ENCODE measurements around the gene GLOD5.

Gene GLOD5

DNA sequence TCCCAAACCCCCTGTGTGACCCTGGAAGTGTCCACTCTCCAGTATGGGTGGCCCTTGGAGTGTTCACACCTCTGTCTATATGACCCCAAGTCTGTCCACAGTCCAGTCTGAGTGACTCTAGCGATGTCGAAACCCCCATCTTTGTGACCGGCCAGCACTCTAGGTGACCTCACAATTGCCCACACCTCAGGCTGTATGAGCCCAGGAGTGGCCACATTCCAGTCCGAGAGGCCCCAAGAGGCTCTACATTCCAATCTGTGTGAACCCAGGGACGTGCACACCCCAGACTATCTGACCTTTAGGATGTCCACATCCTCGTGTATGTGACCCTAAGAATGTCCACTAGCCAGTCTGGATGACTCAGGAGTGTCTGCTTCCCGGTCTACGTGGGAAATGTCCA, 7.3 kb upstream of the GLOD5 start:
- DNase-seq, result no peak

DNA sequence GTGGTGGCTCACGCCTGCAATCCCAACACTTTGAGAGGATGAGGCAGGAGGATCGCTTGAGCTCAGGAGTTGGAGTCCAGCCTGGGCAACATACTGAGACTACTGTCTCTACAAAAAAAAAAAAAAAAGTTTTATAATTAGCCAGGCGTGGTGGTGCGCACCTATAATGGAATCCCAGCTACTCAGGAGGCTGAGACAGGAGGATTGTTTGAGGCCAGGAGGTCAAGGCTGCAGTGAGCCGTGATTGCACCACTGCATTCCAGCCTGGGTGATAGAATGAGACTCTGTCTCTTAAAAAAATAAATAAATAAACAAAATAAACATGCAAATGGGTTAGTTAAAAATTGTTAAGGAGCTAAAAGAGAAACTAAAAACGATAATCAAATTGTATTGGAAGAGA, 7.7 kb downstream of the GLOD5 start:
- no peak for DNase-seq

DNA sequence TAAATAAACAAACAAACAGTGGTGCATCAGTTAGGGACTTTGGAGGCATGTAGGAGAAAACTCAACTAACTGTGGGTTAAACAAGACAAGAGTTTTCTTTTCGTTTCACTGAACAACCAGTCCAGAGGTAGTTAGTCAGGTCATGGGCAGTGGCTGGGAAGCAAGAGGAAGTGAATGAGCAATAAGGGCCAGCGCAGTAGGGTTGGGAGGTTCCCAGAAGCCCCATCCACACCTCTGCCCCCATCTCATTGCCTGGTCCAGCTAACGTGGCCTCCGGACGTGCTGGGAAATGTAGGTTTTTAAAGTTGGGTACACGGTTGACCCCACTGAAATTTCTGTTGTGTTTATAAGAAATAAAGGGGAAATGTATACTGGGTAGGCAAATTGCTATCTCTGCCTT, 8.7 kb downstream of the GLOD5 start:
- DNase-seq, result no peak

DNA sequence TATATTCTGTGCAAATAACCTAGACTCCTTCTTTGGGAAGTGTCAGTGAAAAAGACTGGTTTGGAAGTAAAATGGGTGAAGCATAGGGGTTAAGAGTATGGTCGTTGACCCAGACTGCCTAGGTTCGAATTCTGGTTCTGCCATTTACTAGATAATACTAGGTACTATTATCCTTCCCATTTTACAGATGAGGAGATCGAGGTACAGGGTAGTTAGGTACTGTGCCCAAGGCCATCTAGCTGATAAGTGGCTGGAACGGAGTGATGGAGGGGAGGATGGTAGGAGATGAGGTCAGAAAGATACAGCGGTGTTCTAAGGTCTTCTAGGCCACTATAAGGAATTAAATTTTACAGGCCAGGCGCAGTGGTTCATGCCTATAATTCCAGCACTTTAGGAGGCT, 11.1 kb downstream of the GLOD5 start:
- no peak for DNase-seq

DNA sequence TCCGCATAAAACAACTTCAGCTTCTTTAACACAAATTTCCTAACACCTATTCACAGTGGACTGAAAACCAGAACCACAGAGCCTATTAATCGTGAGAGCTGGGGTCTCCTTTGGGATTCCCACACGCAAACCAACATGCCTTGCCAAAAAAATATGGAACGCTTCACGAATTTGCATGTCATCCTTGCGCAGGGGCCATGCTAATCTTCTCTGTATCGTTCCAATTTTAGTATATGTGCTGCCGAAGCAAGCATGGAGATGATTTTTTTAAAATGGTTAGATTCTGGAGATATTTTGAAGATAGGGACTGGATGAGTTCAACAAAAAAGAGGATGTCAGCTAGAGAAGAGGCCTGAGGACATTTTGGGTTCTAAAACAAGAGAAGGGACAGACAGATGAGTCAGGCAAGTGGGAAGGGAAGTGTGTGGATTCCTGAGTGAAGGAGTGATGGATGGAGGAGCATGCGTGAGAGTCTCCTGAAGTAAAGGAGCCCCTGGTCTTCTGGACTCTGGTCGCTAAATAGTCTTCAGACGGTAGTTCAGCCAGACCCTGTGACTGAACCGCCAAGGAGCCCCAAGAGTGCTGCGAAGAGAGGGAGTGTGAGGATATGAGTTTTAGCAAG, 15.4 kb downstream of the GLOD5 start:
- DNase-seq, result no peak

DNA sequence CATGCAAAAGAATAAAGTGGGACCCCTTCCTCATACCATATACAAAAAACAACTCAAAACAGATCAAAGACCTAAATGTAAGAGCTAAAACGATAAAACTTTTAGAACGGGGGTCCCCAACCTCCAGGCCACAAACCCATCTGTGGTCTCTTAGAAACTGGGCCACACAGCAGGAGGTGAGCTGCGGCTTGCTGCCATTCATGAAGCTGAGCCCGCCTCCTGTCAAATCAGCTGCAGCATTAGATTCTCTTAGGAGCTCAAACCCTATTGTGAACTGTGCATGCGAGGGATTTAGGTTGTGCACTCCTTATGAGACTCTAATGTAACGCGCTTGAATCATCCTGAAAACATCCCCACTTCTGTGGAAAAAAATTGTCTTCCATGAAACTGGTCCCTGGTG, 17.9 kb downstream of the GLOD5 start:
- no peak for DNase-seq

DNA sequence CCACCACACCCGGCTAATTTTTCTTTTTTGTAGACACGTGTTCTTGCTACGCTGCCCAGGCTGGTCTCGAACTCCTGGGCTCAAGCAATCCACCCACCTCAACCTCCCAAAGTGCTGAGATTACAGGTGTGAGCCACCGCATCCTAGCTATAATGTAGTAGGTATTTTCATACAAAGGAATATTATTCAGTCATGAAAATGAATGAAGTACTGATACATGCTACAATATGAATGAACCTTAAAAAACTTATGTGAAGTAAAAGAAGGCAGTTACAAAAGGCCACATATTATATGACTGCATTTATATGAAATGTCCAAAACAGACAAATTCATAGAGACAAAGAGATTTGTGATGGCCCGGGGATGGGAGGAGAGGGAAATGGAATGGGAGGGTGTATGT, 20.2 kb downstream of the GLOD5 start:
- DNase-seq, result no peak

DNA sequence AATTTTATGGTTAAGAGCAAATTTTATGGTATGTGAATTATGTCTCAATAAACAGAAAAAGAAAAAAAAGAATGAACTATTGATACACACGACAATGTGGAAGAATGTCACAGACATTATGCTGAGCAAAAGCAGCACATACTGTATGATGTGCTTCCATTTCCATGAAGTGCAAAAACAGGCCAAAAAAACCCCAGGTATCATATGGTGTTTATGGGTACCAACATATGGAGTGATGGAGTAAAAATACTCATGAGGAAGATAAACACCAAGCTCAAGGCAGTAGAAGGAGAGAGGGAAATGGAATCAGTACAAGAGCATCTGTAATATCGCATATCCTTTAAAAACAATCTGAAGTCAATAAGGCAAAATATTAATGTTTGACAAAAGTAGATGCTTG, 20.7 kb downstream of the GLOD5 start:
- no peak for DNase-seq

DNA sequence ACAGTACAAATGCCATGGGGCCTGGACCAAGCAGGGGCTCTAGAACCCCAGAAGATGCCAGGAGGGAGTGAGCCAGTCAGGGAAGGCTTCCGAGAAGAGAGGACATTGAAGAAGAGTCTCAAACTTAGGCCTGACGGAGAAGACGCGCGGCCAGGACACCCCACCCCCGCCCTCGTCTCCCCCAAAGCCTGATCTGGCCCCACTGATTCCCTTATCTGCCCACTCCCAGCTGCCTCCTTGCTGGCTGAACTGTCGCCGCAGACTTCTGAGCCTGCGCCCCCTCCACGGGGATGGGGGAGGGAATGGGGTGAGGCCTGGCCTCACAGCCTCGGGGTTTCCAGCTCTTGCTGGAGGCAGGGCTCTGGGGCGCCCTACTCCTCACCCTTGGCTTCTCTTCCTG, 21.2 kb downstream of the GLOD5 start:
- DNase-seq, result no peak

DNA sequence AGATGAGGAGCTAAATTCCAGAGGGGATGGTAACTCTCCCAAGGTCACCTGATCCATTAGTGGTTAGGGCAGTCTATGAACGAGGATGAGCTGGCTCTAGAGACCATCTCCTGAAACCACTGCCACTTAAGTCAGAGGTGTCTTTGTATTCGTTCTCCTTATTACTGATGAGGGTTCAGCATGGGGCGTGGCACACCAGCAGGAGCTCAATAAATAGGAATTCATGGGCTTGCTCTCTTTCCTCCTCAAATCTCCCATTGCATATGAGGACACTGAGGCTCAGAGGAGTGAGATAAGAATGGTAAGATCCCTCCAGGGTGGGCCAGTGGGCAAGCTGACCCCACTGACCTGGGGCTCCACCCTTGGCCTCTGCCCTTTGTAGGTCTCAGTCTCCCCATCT, 23.2 kb downstream of the GLOD5 start:
- DNase-seq, result no peak

DNA sequence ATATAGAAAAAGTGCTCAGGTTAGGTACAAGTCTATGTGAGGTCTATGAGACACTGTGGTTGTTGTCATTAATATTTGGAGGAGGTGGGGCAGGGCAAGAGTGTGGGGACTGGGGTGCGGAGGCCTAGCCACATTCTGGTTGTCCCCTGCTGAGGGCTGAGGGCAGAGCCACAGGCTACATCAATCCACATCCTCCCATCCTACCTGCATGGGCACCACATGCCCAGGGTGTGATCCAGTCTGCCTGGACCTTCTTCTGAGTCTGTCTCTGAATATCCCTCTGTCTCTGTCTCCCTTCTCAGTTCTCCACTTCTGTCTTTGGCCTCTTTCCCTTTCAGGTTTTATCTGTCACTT, 23.6 kb downstream of the GLOD5 start:
- DNase-seq, result no peak

DNA sequence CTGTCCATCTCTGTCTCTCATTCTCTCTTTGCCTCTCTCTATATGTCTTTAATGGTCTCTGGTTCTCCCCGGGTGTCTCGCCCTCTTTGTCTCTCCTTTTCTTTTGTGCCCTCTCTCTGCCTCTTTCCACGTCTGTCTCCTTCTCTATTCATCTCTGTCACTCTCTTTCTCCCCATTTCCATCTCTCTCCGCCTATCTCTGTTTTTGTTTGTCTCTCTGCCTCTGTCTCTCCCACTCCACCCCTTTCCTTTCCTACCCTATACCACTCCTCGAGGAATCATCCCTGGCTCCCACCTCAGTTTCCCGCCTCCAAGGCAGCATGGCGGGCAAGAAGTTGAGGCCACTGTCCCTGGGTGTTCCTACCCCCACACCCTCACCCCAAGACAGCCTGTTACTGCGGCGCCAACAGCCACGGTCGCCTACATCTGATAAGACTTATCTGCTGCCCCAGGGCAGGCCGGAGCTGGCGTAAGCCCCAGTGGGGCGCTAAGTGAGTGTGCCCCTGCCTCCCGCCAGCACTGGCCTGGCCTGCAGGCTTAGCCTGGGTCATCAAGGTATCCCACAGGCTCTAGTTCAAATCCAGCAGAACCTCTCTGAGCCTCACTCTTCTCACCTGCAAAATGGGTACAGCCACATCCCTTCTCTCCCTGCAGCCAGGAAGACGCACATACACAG, 24.1 kb downstream of the GLOD5 start:
- no peak for DNase-seq

DNA sequence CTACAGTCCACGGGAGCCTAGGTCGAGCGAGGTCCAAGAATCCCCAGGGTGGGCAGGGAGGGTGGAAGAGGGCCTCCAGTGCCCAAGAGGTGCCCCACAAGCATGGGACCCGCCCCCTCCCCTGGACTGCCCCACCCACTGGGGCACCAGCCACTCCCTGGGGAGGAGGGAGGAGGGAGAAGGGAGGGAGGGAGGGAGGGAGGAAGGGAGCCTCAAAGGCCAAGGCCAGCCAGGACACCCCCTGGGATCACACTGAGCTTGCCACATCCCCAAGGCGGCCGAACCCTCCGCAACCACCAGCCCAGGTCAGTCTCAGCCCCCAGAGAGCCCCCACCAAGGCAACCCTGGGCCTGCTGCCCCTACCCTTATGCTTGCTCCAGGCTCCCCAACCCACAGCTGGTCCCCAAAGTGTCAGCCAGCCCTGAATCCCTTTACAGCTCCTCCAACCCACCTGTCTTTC, 24.8 kb downstream of the GLOD5 start, which contains the start of gene GATA1:
GATA1 (plus strand) TSS at position 250 of the 460 bp plus-strand sequence. CDS start 4,520 bp downstream, outside the sequence.
- no peak for DNase-seq

DNA sequence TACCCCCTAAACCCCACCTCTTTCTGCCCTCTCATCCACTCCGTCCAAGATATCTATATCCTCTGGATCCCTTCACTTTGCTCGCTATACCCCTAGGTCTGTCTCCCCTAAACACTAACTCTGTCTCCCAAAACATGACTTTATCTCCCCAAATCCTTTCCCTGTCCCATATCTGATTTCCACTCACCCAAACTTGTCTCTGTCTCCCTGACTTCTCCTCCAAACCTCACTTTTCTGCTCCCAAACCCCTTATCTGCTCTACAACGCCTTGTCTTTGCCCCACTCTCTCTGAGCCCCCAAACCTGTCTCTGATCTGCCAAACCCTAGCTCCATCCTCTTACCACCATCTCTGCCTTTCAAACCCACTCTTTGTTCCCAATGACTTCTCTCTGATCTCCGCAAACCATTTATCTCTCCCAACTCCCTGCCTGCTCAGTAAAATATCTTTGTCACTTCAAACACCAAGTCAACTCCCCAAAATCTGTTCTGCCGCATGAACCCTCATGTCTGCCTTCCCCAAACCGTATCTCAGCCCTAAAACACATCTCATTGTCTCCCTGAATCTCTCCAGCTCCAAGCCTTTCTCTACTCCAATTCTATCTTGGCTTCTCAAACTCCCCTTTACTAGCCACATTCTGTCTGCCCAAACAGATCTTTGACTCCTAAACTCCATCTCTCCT, 25.4 kb downstream of the GLOD5 start:
- DNase-seq, result no peak

DNA sequence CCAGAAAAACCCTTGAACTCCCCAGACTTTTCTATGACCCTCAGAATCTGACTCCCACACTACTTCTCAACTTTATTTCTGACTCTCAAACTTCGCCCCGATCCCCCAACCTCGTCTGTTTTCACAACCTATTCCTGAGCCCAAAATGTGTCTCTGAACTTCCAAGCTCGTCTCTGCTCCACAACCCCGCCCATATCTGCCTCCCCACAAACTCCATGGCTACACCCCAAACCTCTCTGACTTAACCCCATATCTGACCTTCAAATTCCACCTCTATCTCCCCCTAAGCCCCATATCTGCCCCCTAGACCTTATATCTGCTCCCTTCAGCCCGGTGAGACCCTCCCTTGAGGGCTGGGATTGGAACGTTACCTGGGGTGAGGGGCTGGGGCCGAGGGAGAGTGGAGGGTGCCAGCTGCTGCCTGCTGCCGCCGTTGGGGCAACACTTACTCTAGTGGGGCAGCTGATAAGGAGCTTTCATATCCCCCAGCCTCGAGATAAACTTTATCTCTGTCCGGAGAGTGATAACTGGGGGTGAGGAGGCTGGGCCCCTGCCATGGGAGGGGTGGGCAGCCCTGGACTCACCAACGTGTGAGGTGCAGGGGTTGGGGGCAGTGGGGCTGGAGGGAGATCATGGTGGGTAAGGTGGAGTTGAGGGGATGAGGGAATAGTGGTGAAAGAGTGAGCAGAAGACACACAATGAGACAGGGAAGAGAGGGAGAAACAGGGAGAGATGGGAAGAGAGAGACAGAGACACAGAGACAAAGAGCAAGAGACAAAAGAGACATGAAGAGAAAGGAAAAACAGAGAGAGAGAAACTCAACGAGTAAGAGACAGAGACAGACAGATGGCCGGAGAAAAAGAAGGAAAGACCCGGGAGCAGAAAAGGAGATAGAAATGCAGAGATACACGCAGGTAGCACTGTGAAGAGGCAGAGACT, 26.2 kb downstream of the GLOD5 start:
- no peak for DNase-seq

DNA sequence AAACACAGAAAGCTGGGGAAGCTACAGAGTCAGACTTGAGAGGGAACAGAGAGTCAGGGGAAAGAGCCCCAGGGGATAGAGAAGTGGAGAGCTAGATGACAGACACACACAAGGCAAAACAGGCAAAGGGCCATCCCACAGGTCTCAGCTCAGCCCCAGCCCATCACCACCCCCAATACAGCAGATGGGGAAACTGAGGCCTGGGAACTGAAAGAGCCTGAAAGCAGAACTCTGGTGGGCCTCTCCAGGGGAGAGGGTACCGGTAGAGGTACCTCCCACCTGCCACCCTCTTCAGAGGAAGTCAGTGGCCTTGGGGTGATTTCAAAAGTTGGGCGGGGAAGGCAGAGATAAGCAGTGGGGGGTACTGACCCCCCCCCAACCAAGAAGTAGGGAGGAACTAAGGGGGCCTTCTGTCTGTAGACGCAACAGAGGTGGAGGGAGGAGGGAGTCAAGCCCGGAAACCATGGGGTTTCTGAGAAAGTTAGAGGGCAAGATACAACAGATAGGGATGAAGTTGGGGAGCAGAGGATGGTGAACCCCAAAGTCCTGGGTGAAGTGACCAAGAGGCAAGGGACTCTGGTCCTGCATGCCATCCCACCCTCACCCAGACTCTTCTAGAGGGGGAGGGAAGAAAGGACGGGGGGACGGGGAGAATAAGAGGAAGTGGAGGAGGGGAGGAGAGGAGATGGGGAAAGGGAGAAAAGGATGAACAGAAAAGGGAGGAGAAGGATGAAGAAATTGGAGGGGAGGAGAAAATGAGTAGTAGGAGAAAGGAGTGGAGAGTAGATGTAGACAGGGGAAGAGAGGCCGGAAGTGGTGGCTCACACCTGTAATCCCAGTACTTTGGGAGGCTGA, 28.0 kb downstream of the GLOD5 start:
- no peak for DNase-seq

DNA sequence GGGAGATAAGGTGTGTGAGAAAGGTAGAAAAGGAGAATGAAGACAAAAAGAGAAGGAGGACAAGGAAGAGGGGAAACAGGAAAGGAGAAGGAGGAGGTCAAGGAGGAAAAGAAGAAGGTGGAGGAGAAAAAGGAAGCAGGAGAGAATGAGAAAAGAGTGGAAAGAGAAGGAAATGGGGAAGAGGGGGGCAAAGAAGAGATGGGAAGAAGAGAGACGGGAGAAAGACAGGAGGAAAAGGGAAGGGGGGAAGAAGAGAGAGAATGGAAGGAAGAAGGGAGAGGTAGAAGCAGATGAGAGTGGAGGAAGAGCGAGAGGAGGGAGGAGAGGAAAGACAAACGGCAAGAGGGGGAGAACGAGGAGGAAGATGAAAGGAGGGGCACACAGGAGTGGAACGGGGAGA, 28.9 kb downstream of the GLOD5 start:
- DNase-seq, result no peak

DNA sequence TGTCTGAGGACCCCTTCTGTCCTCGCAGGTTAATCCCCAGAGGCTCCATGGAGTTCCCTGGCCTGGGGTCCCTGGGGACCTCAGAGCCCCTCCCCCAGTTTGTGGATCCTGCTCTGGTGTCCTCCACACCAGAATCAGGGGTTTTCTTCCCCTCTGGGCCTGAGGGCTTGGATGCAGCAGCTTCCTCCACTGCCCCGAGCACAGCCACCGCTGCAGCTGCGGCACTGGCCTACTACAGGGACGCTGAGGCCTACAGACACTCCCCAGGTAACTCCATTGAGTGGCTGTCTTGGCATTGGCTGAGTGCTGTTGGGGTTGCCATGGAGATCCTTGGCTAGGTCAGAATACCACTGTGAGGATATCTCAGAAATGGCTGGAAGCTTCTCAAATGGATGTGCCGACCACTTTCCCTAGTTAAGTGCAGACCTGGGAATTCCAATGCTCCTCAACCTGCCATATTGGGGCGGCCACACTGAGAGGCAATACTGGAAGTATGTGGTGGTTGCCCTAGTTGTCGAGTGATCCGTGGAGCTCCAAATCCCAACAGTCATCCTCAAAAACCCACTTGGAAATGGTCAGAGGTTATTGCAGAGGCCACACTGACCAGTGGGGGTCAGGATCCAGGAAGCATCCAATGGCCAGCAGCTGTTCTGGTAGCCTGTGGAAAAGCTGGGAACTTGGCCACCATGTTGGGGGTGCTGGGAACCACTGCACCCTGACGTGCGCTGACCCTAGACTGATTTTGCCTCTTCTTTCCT, 29.7 kb downstream of the GLOD5 start:
- no peak for DNase-seq

DNA sequence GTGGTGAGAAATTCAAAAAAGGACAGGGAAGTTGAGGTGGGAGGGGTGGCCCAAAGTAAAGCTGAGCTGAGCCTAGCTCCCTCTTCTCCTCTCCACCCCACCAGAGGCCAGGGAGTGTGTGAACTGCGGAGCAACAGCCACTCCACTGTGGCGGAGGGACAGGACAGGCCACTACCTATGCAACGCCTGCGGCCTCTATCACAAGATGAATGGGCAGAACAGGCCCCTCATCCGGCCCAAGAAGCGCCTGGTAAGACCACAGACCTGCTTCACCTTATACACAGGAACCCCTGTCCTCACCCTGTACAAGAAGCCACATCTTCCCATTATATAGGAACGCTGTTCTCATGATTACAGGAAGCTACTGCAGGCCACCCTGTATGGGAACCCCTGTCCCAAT, 30.7 kb downstream of the GLOD5 start:
- no peak for DNase-seq

DNA sequence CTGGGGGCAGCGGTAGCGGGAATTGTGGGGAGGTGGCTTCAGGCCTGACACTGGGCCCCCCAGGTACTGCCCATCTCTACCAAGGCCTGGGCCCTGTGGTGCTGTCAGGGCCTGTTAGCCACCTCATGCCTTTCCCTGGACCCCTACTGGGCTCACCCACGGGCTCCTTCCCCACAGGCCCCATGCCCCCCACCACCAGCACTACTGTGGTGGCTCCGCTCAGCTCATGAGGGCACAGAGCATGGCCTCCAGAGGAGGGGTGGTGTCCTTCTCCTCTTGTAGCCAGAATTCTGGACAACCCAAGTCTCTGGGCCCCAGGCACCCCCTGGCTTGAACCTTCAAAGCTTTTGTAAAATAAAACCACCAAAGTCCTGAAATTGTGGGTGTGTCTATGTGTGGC, 32.4 kb downstream of the GLOD5 start:
- no peak for DNase-seq

DNA sequence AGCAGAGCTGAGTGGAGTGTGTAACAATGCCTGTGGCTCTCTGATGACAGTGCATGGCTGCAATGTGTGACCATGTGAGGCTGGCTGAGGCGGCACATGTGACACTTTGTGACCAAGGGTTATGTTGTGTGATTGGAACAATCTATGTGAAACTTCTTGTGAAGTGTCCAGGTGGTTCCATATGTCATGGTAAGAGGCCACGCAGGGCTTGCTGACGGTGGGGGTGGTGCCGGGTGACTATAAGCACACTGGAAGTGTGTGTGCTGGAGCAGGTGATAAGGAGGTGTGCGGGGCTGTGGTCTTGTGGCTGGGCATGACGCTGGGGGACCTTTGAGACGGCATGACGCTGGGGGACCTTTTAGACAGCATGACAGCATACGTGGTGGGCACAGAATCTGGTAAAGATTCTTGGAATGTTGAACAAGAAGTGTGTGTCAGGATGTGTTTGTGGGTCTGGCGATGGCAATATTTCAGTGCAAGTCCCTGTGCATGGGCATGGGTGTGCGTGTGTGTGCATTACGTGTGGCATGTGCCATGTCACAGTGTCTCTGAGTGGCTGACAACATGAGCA, 32.9 kb downstream of the GLOD5 start:
- no peak for DNase-seq

Data from left hindlimb (tissue), 1 donor.